B cell (primary cell): Measurements from ENCODE around the gene CAPN6.

Experiments
- EZH2 ChIP-seq: IDR thresholded peaks from 2 replicates; pipeline ENCODE4 v1.6.1; 2012; ENCODE audit warnings: borderline replicate concordance, low read depth, mild to moderate bottlenecking, moderate library complexity, low read length; ENCODE audit not compliant: insufficient read depth, poor library complexity, severe bottlenecking
- TF ChIP-seq, protein P1 (sequence below): fragments of 200-600 bp; IDR thresholded peaks from one replicate; pipeline ENCODE4 v1.8.0; 2022; ENCODE audit warnings: antibody characterized with exemption, mild to moderate bottlenecking

DNA sequence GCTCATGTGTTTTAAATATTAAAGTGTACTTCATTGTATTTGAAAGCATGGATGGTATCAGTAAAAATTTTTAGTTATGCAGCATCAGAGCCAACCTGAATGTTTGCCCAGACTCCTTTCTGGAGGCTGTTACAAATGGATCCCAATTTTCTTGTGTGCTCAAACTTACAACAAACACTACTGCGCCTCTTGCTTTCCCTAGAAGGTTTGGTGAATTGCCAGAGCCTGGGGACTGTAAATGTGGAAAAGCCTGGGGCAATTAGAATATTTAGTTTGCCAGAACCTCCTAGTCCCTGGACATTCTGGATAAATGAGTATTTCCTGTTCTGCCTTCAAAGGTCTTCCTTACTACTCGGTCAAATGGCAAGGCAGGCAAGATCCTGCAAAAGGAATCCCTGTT, 4.8 kb downstream of the CAPN6 start:
- TF ChIP-seq, protein P1, sequence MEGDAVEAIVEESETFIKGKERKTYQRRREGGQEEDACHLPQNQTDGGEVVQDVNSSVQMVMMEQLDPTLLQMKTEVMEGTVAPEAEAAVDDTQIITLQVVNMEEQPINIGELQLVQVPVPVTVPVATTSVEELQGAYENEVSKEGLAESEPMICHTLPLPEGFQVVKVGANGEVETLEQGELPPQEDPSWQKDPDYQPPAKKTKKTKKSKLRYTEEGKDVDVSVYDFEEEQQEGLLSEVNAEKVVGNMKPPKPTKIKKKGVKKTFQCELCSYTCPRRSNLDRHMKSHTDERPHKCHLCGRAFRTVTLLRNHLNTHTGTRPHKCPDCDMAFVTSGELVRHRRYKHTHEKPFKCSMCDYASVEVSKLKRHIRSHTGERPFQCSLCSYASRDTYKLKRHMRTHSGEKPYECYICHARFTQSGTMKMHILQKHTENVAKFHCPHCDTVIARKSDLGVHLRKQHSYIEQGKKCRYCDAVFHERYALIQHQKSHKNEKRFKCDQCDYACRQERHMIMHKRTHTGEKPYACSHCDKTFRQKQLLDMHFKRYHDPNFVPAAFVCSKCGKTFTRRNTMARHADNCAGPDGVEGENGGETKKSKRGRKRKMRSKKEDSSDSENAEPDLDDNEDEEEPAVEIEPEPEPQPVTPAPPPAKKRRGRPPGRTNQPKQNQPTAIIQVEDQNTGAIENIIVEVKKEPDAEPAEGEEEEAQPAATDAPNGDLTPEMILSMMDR, result no peak
- TF ChIP-seq EZH2, result no peak
